ENCODE data around the gene PPP1R7.

The PPP1R7 gene

GRCh38 chr2:241146286-241146685 lies 4.0 kb upstream of the PPP1R7 start:
- H3K27ac ChIP-seq: no peak overlapping the region
- no peak for DNase-seq (ENCODE audit: low spot score)
- POLR2A ChIA-PET (ENCODE audit: low non-redundant PET): no interaction called here
- no peak for TF ChIP-seq CTCF (conservative IDR thresholded peaks at IDR 0.05; ENCODE audit: low read depth)
- CTCF ChIA-PET: interaction anchor here (0.6 to 0.9 kb wide), 2 partner anchors 10 to 228 kb away, joined by 3 read pairs; no protein-coding TSS in a partner anchor

GRCh38 chr2:241147336-241147735 lies 2.9 kb upstream of the PPP1R7 start:
- CTCF ChIA-PET: no interaction called here
- POLR2A ChIA-PET (ENCODE audit: low non-redundant PET): no interaction called here
- no peak for DNase-seq (ENCODE audit: low spot score)
- H3K27ac ChIP-seq: no peak overlapping the region
- TF ChIP-seq CTCF (conservative IDR thresholded peaks at IDR 0.05; ENCODE audit: low read depth): no peak

GRCh38 chr2:241148239-241148638 lies 2.0 kb upstream of the PPP1R7 start:
- no peak overlapping the region for H3K27ac ChIP-seq
- TF ChIP-seq CTCF (conservative IDR thresholded peaks at IDR 0.05; ENCODE audit: low read depth): no peak
- DNase-seq (ENCODE audit: low spot score): no peak
- ChIA-PET POLR2A (ENCODE audit: low non-redundant PET) (no interaction called here), CTCF (no interaction called here)

- ChIA-PET CTCF (interaction anchor here (0.5 to 0.8 kb wide), 2 partner anchors 48 to 298 kb away, joined by 3 read pairs; no protein-coding TSS in a partner anchor), POLR2A (ENCODE audit: low non-redundant PET) (no interaction called here)
- peak within 1 kb of the TSS; percentile 76 for H3K27ac ChIP-seq
- DNase-seq (ENCODE audit: low spot score): peak; percentile 95
- no peak for TF ChIP-seq CTCF (conservative IDR thresholded peaks at IDR 0.05; ENCODE audit: low read depth)
These were observed 1.2 kb upstream of the PPP1R7 start, which contains the start of gene PASK for GRCh38 chr2:241148891-241149674. TSS of gene PASK (minus strand) at chr2:241149472. CDS start at chr2:241143032, 6,440 bp downstream.

DNA sequence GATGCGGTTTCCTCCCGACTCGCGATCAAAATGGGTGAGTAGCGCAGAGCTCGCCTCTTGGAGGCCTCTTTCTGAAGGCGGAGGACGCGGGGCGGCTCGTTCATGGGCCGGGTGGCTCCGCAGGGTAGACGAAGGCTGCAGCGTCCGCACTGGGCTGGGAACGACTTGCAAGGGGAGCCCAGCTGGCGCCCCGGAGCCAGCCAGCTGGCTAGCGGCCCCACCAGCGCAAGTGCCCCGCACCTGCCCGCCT lies 667 bp upstream of the PPP1R7 start:
- TF ChIP-seq CTCF (conservative IDR thresholded peaks at IDR 0.05; ENCODE audit: low read depth): no peak
- H3K27ac ChIP-seq: peak overlapping the region; percentile 76
- DNase-seq (ENCODE audit: low spot score): no peak
- CTCF ChIA-PET: interaction anchor here (0.8 kb wide), 1 partner anchor 299 kb away, joined by 3 read pairs; no protein-coding TSS in a partner anchor
- POLR2A ChIA-PET (ENCODE audit: low non-redundant PET): no interaction called here

GRCh38 chr2:241150660-241151530 lies 628 bp downstream of the PPP1R7 start:
- peak overlapping the region; percentile 76 for H3K27ac ChIP-seq
- no peak for TF ChIP-seq CTCF (conservative IDR thresholded peaks at IDR 0.05; ENCODE audit: low read depth)
- POLR2A ChIA-PET (ENCODE audit: low non-redundant PET): no interaction called here
- CTCF ChIA-PET: interaction anchor here (0.6 kb wide), 1 partner anchor 1601 kb away, joined by 3 read pairs; no protein-coding TSS in a partner anchor
- DNase-seq (ENCODE audit: low spot score): no peak
